GM23338 (cell line): ENCODE measurements around the gene FAM193B. TPM values are rescaled to one million over a fixed set of nuclear protein-coding genes. Genes with fewer than 3 reads are reported as not detected.

ENCODE experiments used
- ATAC-seq: fragments of 200-7000 bp; cut with Tn5 transposase; 3 replicates; pipeline ENCODE4 v1.9.1; 2020
- DNase-seq: peaks from one replicate; pipeline ENCODE4 v3.0.0-alpha.2; 2015; ENCODE audit warnings: low spot score
- H2AFZ ChIP-seq: fragments of 200-600 bp; sonication (generic); 2 replicates; pipeline ENCODE4 v1.8.0; 2016; ENCODE audit warnings: antibody characterized with exemption, mild to moderate bottlenecking, moderate library complexity
- H3F3A ChIP-seq: fragments of 200-600 bp; sonication (generic); replicated peaks from 2 replicates; pipeline ENCODE4 v1.8.0; 2017; ENCODE audit warnings: antibody characterized with exemption, mixed run types, low read depth
- H3K27ac ChIP-seq: fragments of 200-600 bp; sonication (generic); 2 replicates; pipeline ENCODE4 v1.6.1; 2016; ENCODE audit warnings: low read depth
- H3K27me3 ChIP-seq: fragments of 200-600 bp; sonication (generic); 2 replicates; pipeline ENCODE4 v1.8.0; 2016; ENCODE audit warnings: mild to moderate bottlenecking, mixed run types, moderate library complexity; ENCODE audit not compliant: insufficient read depth
- H3K36me3 ChIP-seq: fragments of 200-600 bp; sonication (generic); 2 replicates; pipeline ENCODE4 v1.8.0; 2016; ENCODE audit warnings: mild to moderate bottlenecking; ENCODE audit not compliant: insufficient read depth
- H3K4me1 ChIP-seq: fragments of 200-600 bp; sonication (generic); 2 replicates; pipeline ENCODE4 v1.8.0; 2016; ENCODE audit warnings: mild to moderate bottlenecking, moderate library complexity; ENCODE audit not compliant: insufficient read depth
- H3K4me2 ChIP-seq: fragments of 200-600 bp; sonication (generic); 2 replicates; pipeline ENCODE4 v1.7.1; 2017; ENCODE audit warnings: mixed run types
- H3K4me3 ChIP-seq: fragments of 200-600 bp; sonication (generic); 2 replicates; pipeline ENCODE4 v1.6.1; 2016; ENCODE audit warnings: mixed run types
- H3K79me2 ChIP-seq: fragments of 200-600 bp; sonication (generic); replicated peaks from 2 replicates; pipeline ENCODE4 v1.8.0; 2017; ENCODE audit warnings: mild to moderate bottlenecking; ENCODE audit not compliant: insufficient read depth
- H3K9me2 ChIP-seq: fragments of 200-600 bp; sonication (generic); 2 replicates; pipeline ENCODE4 v1.8.0; 2017; ENCODE audit not compliant: insufficient read depth
- H4K20me1 ChIP-seq: fragments of 200-600 bp; sonication (generic); replicated peaks from 2 replicates; pipeline ENCODE4 v1.8.0; 2017; ENCODE audit warnings: mild to moderate bottlenecking; ENCODE audit not compliant: insufficient read depth
- H3K27ac Mint-ChIP-seq: 2 replicates; pipeline ENCODE4 v1.8.0; 2020; ENCODE audit warnings: inconsistent platforms, mild to moderate bottlenecking, moderate library complexity, mixed read lengths
- H3K27me3 Mint-ChIP-seq: 3 replicates; pipeline ENCODE4 v1.8.0; 2022; ENCODE audit warnings: low read depth, mild to moderate bottlenecking, moderate library complexity, mixed read lengths, inconsistent platforms; ENCODE audit not compliant: insufficient read depth, poor library complexity
- H3K36me3 Mint-ChIP-seq: 3 replicates; pipeline ENCODE4 v1.8.0; 2021; ENCODE audit warnings: low read depth, mild to moderate bottlenecking, inconsistent platforms, moderate library complexity, mixed read lengths
- H3K4me1 Mint-ChIP-seq: 3 replicates; pipeline ENCODE4 v1.8.0; 2020; ENCODE audit warnings: mild to moderate bottlenecking, inconsistent platforms, mixed read lengths
- H3K4me3 Mint-ChIP-seq: 3 replicates; pipeline ENCODE4 v1.8.0; 2021; ENCODE audit warnings: moderate library complexity, mild to moderate bottlenecking, inconsistent platforms, mixed read lengths
- H3K9me3 Mint-ChIP-seq: 3 replicates; pipeline ENCODE4 v1.8.0; 2020; ENCODE audit warnings: moderate library complexity, mild to moderate bottlenecking, inconsistent platforms, mixed read lengths
- CREB1 ChIP-seq: fragments of 250-450 bp; sonication (Bioruptor Pico); IDR thresholded peaks from 2 replicates; pipeline ENCODE4 v1.5.0; 2020; ENCODE audit warnings: low read depth, mild to moderate bottlenecking, moderate library complexity
- EZH2 ChIP-seq: fragments of 200-600 bp; sonication (generic); IDR thresholded peaks from one replicate; pipeline ENCODE4 v1.8.0; 2017; ENCODE audit warnings: antibody characterized with exemption, mild to moderate bottlenecking, low read depth; ENCODE audit not compliant: unreplicated experiment
- EZH2phosphoT487 ChIP-seq: fragments of 200-600 bp; sonication (generic); IDR thresholded peaks from one replicate; pipeline ENCODE4 v1.8.1; 2018; ENCODE audit warnings: antibody characterized with exemption; ENCODE audit not compliant: unreplicated experiment
- JUNB ChIP-seq: IDR thresholded peaks from one replicate; pipeline ENCODE4 v1.6.1; 2016; ENCODE audit warnings: antibody characterized with exemption; ENCODE audit not compliant: unreplicated experiment
- NANOG ChIP-seq: IDR thresholded peaks from 2 replicates; pipeline ENCODE4 v1.6.1; 2016; ENCODE audit warnings: antibody characterized with exemption, borderline replicate concordance
- POLR2AphosphoS5 ChIP-seq: IDR thresholded peaks from 2 replicates; pipeline ENCODE4 v1.6.1; 2016; ENCODE audit warnings: antibody characterized with exemption, low read depth
- STAT1 ChIP-seq: IDR thresholded peaks from one replicate; pipeline ENCODE4 v1.6.1; 2016; ENCODE audit warnings: antibody characterized with exemption; ENCODE audit not compliant: unreplicated experiment
- ZNF114 ChIP-seq: fragments of 250-450 bp; sonication (Bioruptor Pico); IDR thresholded peaks from 2 replicates; pipeline ENCODE4 v1.5.0; 2020; ENCODE audit warnings: mild to moderate bottlenecking, moderate library complexity
- ZNF331 ChIP-seq: fragments of 250-450 bp; sonication (Bioruptor Pico); IDR thresholded peaks from 2 replicates; pipeline ENCODE4 v1.5.0; 2020; ENCODE audit warnings: low read depth, mild to moderate bottlenecking, moderate library complexity
- polyA plus RNA-seq: library from polyadenylated mRNA; unstranded; fragments of >200 nt; fragmentation: Nextera tagmentation; extraction: Ambion mirVana; gene quantifications from 2 replicates; pipeline ENCODE4 v1.2.1, GENCODE V29; 2016
- total RNA-seq: library from RNA; depleted of rRNA; stranded (reverse); fragments of >200 nt; shearing (Covaris generic); gene quantifications from 2 replicates; pipeline ENCODE4 v1.2.3, GENCODE V29; 2014
- TF ChIP-seq, protein P1 (sequence below): IDR thresholded peaks from one replicate; pipeline ENCODE4 v1.6.1; 2018; ENCODE audit warnings: antibody characterized with exemption; ENCODE audit not compliant: unreplicated experiment
- TF ChIP-seq, protein P2 (sequence below): fragments of 250-450 bp; sonication (Bioruptor Pico); IDR thresholded peaks from 2 replicates; pipeline ENCODE4 v1.5.0; 2020; ENCODE audit warnings: mild to moderate bottlenecking, moderate library complexity
- TF ChIP-seq, protein P3 (sequence below): IDR thresholded peaks from 2 replicates; pipeline ENCODE4 v1.6.1; 2016; ENCODE audit warnings: antibody characterized with exemption
- TF ChIP-seq, protein P4 (sequence below), 2 experiments: fragments of 200-600 bp in 1 of 2; sonication (generic) in 1 of 2; conservative IDR thresholded peaks; 2 replicates each; pipeline versions ENCODE4 v1.5.1 to v1.6.1; 2016 to 2017; ENCODE audit warnings: antibody characterized with exemption in 2 of 2, low read depth in 2 of 2, mild to moderate bottlenecking in 2 of 2, moderate library complexity in 1 of 2

Gene FAM193B
- total and polyA plus RNA-seq, 2 experiments from 2014 or later = 44.4 to 58.6 TPM

DNA sequence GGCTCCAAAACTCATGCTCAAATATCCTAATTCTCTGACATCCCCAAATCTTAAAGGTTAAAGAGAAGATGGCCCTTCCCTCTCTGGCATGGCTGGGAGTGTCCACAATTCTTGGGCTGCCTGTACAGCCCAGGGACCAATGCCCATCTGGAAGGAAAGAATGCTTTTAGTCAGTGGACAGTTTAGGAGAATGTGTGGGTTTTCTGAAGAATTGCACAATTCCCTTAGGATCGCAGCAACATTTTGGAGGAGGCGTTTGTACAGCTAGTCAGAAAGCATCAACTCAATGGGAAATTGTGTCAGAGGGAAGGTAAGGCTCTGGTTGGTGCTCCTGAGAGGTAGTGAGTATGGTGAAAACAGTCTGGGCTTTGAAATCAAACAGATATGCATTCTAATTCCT, 15.0 kb downstream of the FAM193B start:
- Mint-ChIP-seq H3K4me3 (no peak overlapping the region), H3K27ac (no peak overlapping the region), H3K4me1 (peaks cover 3% of the 10 kb centered on the region; the same call in 2 of the 3 replicates), H3K36me3 (peaks cover 31% of the 10 kb centered on the region), H3K9me3 (no peaks in the 10 kb centered on the region), H3K27me3 (peaks cover 2% of the 10 kb centered on the region)
- no peaks in the 10 kb centered on the region for H3K9me2 ChIP-seq
- ATAC-seq = no peak
- no peak overlapping the region for H3K4me2 ChIP-seq
- no peaks in the 10 kb centered on the region for H3K4me1 ChIP-seq
- 0 out of 2 replicates have a peak, but pooled peaks cover 14% of the 10 kb centered on the region for H3F3A ChIP-seq
- no peak overlapping the region for H3K27ac ChIP-seq
- no peak for DNase-seq
- no peak overlapping the region for H3K4me3 ChIP-seq
- no peak overlapping the region for H2AFZ ChIP-seq
- peaks cover 59% of the 10 kb centered on the region for H4K20me1 ChIP-seq
- H3K27me3 ChIP-seq = no peaks in the 10 kb centered on the region
- TF ChIP-seq CREB1 (CRISPR knock-in tag) (no peak), POLR2AphosphoS5 (no peak), ZNF331 (no peak), JUNB (no peak), NANOG (no peak), EZH2phosphoT487 (no peak), ZNF114 (no peak), EZH2 (no peak), STAT1 (no peak)
- TF ChIP-seq, protein P1, sequence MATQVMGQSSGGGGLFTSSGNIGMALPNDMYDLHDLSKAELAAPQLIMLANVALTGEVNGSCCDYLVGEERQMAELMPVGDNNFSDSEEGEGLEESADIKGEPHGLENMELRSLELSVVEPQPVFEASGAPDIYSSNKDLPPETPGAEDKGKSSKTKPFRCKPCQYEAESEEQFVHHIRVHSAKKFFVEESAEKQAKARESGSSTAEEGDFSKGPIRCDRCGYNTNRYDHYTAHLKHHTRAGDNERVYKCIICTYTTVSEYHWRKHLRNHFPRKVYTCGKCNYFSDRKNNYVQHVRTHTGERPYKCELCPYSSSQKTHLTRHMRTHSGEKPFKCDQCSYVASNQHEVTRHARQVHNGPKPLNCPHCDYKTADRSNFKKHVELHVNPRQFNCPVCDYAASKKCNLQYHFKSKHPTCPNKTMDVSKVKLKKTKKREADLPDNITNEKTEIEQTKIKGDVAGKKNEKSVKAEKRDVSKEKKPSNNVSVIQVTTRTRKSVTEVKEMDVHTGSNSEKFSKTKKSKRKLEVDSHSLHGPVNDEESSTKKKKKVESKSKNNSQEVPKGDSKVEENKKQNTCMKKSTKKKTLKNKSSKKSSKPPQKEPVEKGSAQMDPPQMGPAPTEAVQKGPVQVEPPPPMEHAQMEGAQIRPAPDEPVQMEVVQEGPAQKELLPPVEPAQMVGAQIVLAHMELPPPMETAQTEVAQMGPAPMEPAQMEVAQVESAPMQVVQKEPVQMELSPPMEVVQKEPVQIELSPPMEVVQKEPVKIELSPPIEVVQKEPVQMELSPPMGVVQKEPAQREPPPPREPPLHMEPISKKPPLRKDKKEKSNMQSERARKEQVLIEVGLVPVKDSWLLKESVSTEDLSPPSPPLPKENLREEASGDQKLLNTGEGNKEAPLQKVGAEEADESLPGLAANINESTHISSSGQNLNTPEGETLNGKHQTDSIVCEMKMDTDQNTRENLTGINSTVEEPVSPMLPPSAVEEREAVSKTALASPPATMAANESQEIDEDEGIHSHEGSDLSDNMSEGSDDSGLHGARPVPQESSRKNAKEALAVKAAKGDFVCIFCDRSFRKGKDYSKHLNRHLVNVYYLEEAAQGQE = no peak
- TF ChIP-seq, protein P2, sequence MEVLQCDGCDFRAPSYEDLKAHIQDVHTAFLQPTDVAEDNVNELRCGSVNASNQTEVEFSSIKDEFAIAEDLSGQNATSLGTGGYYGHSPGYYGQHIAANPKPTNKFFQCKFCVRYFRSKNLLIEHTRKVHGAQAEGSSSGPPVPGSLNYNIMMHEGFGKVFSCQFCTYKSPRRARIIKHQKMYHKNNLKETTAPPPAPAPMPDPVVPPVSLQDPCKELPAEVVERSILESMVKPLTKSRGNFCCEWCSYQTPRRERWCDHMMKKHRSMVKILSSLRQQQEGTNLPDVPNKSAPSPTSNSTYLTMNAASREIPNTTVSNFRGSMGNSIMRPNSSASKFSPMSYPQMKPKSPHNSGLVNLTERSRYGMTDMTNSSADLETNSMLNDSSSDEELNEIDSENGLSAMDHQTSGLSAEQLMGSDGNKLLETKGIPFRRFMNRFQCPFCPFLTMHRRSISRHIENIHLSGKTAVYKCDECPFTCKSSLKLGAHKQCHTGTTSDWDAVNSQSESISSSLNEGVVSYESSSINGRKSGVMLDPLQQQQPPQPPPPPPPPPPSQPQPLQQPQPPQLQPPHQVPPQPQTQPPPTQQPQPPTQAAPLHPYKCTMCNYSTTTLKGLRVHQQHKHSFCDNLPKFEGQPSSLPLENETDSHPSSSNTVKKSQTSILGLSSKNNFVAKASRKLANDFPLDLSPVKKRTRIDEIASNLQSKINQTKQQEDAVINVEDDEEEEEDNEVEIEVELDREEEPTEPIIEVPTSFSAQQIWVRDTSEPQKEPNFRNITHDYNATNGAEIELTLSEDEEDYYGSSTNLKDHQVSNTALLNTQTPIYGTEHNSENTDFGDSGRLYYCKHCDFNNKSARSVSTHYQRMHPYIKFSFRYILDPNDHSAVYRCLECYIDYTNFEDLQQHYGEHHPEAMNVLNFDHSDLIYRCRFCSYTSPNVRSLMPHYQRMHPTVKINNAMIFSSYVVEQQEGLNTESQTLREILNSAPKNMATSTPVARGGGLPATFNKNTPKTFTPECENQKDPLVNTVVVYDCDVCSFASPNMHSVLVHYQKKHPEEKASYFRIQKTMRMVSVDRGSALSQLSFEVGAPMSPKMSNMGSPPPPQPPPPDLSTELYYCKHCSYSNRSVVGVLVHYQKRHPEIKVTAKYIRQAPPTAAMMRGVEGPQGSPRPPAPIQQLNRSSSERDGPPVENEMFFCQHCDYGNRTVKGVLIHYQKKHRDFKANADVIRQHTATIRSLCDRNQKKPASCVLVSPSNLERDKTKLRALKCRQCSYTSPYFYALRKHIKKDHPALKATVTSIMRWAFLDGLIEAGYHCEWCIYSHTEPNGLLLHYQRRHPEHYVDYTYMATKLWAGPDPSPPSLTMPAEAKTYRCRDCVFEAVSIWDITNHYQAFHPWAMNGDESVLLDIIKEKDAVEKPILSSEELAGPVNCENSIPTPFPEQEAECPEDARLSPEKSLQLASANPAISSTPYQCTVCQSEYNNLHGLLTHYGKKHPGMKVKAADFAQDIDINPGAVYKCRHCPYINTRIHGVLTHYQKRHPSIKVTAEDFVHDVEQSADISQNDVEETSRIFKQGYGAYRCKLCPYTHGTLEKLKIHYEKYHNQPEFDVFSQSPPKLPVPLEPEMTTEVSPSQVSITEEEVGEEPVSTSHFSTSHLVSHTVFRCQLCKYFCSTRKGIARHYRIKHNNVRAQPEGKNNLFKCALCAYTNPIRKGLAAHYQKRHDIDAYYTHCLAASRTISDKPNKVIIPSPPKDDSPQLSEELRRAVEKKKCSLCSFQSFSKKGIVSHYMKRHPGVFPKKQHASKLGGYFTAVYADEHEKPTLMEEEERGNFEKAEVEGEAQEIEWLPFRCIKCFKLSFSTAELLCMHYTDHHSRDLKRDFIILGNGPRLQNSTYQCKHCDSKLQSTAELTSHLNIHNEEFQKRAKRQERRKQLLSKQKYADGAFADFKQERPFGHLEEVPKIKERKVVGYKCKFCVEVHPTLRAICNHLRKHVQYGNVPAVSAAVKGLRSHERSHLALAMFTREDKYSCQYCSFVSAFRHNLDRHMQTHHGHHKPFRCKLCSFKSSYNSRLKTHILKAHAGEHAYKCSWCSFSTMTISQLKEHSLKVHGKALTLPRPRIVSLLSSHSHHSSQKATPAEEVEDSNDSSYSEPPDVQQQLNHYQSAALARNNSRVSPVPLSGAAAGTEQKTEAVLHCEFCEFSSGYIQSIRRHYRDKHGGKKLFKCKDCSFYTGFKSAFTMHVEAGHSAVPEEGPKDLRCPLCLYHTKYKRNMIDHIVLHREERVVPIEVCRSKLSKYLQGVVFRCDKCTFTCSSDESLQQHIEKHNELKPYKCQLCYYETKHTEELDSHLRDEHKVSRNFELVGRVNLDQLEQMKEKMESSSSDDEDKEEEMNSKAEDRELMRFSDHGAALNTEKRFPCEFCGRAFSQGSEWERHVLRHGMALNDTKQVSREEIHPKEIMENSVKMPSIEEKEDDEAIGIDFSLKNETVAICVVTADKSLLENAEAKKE (CRISPR knock-in tag) = no peak
- TF ChIP-seq, protein P3, sequence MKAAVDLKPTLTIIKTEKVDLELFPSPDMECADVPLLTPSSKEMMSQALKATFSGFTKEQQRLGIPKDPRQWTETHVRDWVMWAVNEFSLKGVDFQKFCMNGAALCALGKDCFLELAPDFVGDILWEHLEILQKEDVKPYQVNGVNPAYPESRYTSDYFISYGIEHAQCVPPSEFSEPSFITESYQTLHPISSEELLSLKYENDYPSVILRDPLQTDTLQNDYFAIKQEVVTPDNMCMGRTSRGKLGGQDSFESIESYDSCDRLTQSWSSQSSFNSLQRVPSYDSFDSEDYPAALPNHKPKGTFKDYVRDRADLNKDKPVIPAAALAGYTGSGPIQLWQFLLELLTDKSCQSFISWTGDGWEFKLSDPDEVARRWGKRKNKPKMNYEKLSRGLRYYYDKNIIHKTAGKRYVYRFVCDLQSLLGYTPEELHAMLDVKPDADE = no peak
- TF ChIP-seq, protein P4, sequence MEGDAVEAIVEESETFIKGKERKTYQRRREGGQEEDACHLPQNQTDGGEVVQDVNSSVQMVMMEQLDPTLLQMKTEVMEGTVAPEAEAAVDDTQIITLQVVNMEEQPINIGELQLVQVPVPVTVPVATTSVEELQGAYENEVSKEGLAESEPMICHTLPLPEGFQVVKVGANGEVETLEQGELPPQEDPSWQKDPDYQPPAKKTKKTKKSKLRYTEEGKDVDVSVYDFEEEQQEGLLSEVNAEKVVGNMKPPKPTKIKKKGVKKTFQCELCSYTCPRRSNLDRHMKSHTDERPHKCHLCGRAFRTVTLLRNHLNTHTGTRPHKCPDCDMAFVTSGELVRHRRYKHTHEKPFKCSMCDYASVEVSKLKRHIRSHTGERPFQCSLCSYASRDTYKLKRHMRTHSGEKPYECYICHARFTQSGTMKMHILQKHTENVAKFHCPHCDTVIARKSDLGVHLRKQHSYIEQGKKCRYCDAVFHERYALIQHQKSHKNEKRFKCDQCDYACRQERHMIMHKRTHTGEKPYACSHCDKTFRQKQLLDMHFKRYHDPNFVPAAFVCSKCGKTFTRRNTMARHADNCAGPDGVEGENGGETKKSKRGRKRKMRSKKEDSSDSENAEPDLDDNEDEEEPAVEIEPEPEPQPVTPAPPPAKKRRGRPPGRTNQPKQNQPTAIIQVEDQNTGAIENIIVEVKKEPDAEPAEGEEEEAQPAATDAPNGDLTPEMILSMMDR (conservative IDR thresholded peaks at IDR 0.05; ENCODE audit: low read depth in 2 of 2) = no peak
- H3K79me2 ChIP-seq = peaks cover 44% of the 10 kb centered on the region
- peaks cover 7% of the 10 kb centered on the region for H3K36me3 ChIP-seq
